ENCODE data around the gene SYNDIG1.

- TF ChIP-seq CTCF (IDR thresholded peaks at IDR 0.05): no peak
- no peak for TF ChIP-seq POLR2A (IDR thresholded peaks at IDR 0.05)
Observed at GRCh38 chr20:24704899-24705298, 235.5 kb downstream of the SYNDIG1 start.

All from lower leg skin (tissue), 3 donors.